IMR-90 (cell line): ENCODE data around the gene SEMA6A. TPM values are rescaled to one million over a fixed set of nuclear protein-coding genes. Genes with fewer than 3 reads are reported as not detected.

Experiments
- ATAC-seq: fragments of 200-7000 bp; cut with Tn5 transposase; 2 replicates; pipeline ENCODE4 v1.9.1; 2020; ENCODE audit warnings: low read depth, mild to moderate bottlenecking, moderate library complexity
- BruUV-seq: library from RNA; stranded (reverse); fragments of 400-500 nt; replicated peaks from 2 replicates; lab custom pipeline; 2021; lab: Mats Ljungman, UMichigan
- CTCF ChIA-PET: fragments of 300-600 bp; formaldehyde crosslinking; extraction: SDS; loops from one replicate; lab custom pipeline; 2021; ENCODE audit warnings: antibody characterized with exemption; lab: Yijun Ruan, JAX
- POLR2A ChIA-PET: fragments of 300-600 bp; sonication (Branson Sonifier 250); formaldehyde crosslinking; loops from one replicate; lab custom pipeline; 2022; ENCODE audit warnings: antibody characterized with exemption; ENCODE audit not compliant: unreplicated experiment; lab: Charles Lee
- DNase-seq: peaks from one replicate; pipeline ENCODE4 v3.0.0; 2013
- H2AFZ ChIP-seq: replicated peaks from 2 replicates; pipeline ENCODE3; 2013; ENCODE audit warnings: low read length, mild to moderate bottlenecking; ENCODE audit not compliant: poor library complexity
- H2AK5ac ChIP-seq: 2 replicates; pipeline ENCODE4 v1.6.1; 2013; ENCODE audit warnings: low read depth, low read length, inconsistent platforms
- H2AK9ac ChIP-seq: replicated peaks from 2 replicates; pipeline ENCODE3; 2013; ENCODE audit warnings: mild to moderate bottlenecking, low read depth, low read length, moderate library complexity; ENCODE audit not compliant: poor library complexity
- H2BK120ac ChIP-seq: 2 replicates; pipeline ENCODE4 v1.6.1; 2013; ENCODE audit warnings: low read depth, low read length, inconsistent platforms
- H2BK15ac ChIP-seq: 3 replicates; pipeline ENCODE4 v1.6.1; 2013; ENCODE audit warnings: low read depth, low read length, inconsistent platforms
- H2BK20ac ChIP-seq: 2 replicates; pipeline ENCODE4 v1.6.1; 2013; ENCODE audit warnings: low read depth, mild to moderate bottlenecking, inconsistent platforms, low read length, moderate library complexity
- H2BK5ac ChIP-seq: 2 replicates; pipeline ENCODE4 v1.6.1; 2013; ENCODE audit warnings: mild to moderate bottlenecking, low read depth, low read length, inconsistent platforms; ENCODE audit not compliant: poor library complexity, severe bottlenecking
- H3K14ac ChIP-seq: replicated peaks from 2 replicates; pipeline ENCODE4 v1.6.1; 2013; ENCODE audit warnings: low read depth, low read length, inconsistent platforms
- H3K18ac ChIP-seq: 2 replicates; pipeline ENCODE4 v1.6.1; 2013; ENCODE audit warnings: low read depth, low read length, control low read depth
- H3K23ac ChIP-seq: 2 replicates; pipeline ENCODE4 v1.6.1; 2013; ENCODE audit warnings: low read depth, low read length, inconsistent platforms
- H3K27ac ChIP-seq: 2 replicates; pipeline ENCODE4 v1.5.1; 2013; ENCODE audit warnings: mild to moderate bottlenecking, control low read depth, low read length; ENCODE audit not compliant: insufficient read depth
- H3K27me3 ChIP-seq: 2 replicates; pipeline ENCODE4 v1.6.1; 2013; ENCODE audit warnings: low read length; ENCODE audit not compliant: control insufficient read depth, insufficient read depth
- H3K36me3 ChIP-seq: 2 replicates; pipeline ENCODE4 v1.6.1; 2013; ENCODE audit warnings: low read length, mixed read lengths; ENCODE audit not compliant: control insufficient read depth, insufficient read depth
- H3K4ac ChIP-seq: 2 replicates; pipeline ENCODE4 v1.6.1; 2013; ENCODE audit warnings: low read depth, low read length, inconsistent platforms
- H3K4me1 ChIP-seq: 2 replicates; pipeline ENCODE4 v1.6.1; 2013; ENCODE audit warnings: low read length, mixed read lengths; ENCODE audit not compliant: control insufficient read depth, insufficient read depth
- H3K4me2 ChIP-seq: 2 replicates; pipeline ENCODE4 v1.6.1; 2013; ENCODE audit warnings: low read depth, mild to moderate bottlenecking, control low read depth, low read length, moderate library complexity
- H3K4me3 ChIP-seq: 2 replicates; pipeline ENCODE4 v1.5.1; 2013; ENCODE audit warnings: low read depth, mild to moderate bottlenecking, control low read depth, low read length, moderate library complexity; ENCODE audit not compliant: insufficient read depth
- H3K56ac ChIP-seq: 2 replicates; pipeline ENCODE4 v1.6.1; 2013; ENCODE audit warnings: low read length, inconsistent platforms; ENCODE audit not compliant: insufficient read depth; ENCODE audit errors: extremely low read depth
- H3K79me1 ChIP-seq, 2 experiments: 2 replicates each; pipeline ENCODE4 v1.6.1; 2013; ENCODE audit warnings: low read length in 2 of 2, inconsistent platforms in 1 of 2, low read depth in 1 of 2
- H3K9ac ChIP-seq: 2 replicates; pipeline ENCODE4 v1.6.1; 2013; ENCODE audit warnings: low read depth, low read length, control low read depth
- H3K9me1 ChIP-seq: 2 replicates; pipeline ENCODE4 v1.6.1; 2013; ENCODE audit warnings: low read length, inconsistent platforms; ENCODE audit not compliant: insufficient read depth
- H3K9me3 ChIP-seq: 2 replicates; pipeline ENCODE4 v1.6.1; 2013; ENCODE audit warnings: low read length; ENCODE audit not compliant: control insufficient read depth, insufficient read depth
- H4K20me1 ChIP-seq: 2 replicates; pipeline ENCODE4 v1.6.1; 2013; ENCODE audit warnings: low read length, inconsistent platforms; ENCODE audit not compliant: insufficient read depth
- H4K5ac ChIP-seq: 2 replicates; pipeline ENCODE4 v1.6.1; 2013; ENCODE audit warnings: mild to moderate bottlenecking, low read depth, low read length, control low read depth
- H4K8ac ChIP-seq, 2 experiments: 2 replicates each; pipeline ENCODE4 v1.6.1; 2013; ENCODE audit warnings: low read depth in 2 of 2, low read length in 2 of 2, control low read depth in 1 of 2, inconsistent platforms in 1 of 2
- H4K91ac ChIP-seq: 2 replicates; pipeline ENCODE4 v1.6.1; 2013; ENCODE audit warnings: low read depth, low read length, inconsistent platforms; ENCODE audit not compliant: insufficient read depth
- BHLHE40 ChIP-seq: fragments of 150-350 bp; IDR thresholded peaks from 2 replicates; pipeline ENCODE4 v1.6.1; 2016; ENCODE audit warnings: mild to moderate bottlenecking, low read depth, low read length
- CEBPB ChIP-seq: IDR thresholded peaks from 2 replicates; pipeline ENCODE4 v1.6.1; 2012; ENCODE audit warnings: low read depth, low read length, improper control_type of control experiment
- MAFK ChIP-seq: IDR thresholded peaks from 2 replicates; pipeline ENCODE4 v1.6.1; 2012; ENCODE audit warnings: low read depth, low read length, improper control_type of control experiment
- MAZ ChIP-seq: IDR thresholded peaks from 2 replicates; pipeline ENCODE4 v1.6.1; 2012; ENCODE audit warnings: low read depth, mild to moderate bottlenecking, low read length, improper control_type of control experiment, moderate library complexity, borderline replicate concordance
- NFE2L2 ChIP-seq: fragments of 150-350 bp; IDR thresholded peaks from 2 replicates; pipeline ENCODE4 v1.6.1; 2016; ENCODE audit warnings: low read depth, mild to moderate bottlenecking, low read length
- RFX5 ChIP-seq: IDR thresholded peaks from 2 replicates; pipeline ENCODE4 v1.8.0; 2012; ENCODE audit warnings: low read depth, mild to moderate bottlenecking, low read length, moderate library complexity
- SMC3 ChIP-seq: fragments of 150-350 bp; IDR thresholded peaks from 2 replicates; pipeline ENCODE4 v1.6.1; 2016; ENCODE audit warnings: low read depth, mild to moderate bottlenecking, antibody characterized with exemption, low read length, moderate library complexity
- WGBS, 2 experiments: methylation state at CpG; one replicate each; pipeline versions ENCODE4 v1.1.5 to v1.1.7; 2013; ENCODE audit warnings: missing lambda C conversion rate in 2 of 2; ENCODE audit not compliant: insufficient read length in 1 of 2; ENCODE audit errors: extremely low coverage in 2 of 2; 5-methylcytosine and 5-hydroxymethylcytosine counted together
- dilution Hi-C: fragments of 300-500 bp; cut with HindIII; formaldehyde crosslinking; loops from one replicate; pipeline ENCODE4 v1.14.3; 2018; ENCODE audit warnings: low sequenced_read_pairs; ENCODE audit not compliant: unreplicated experiment
- in situ Hi-C: fragments of 300-500 bp; cut with MboI; formaldehyde crosslinking; loops from 3 replicates; pipeline ENCODE4 v1.14.3; 2019; ENCODE audit warnings: low sequenced_read_pairs, inconsistent platforms, mixed read lengths
- intact Hi-C: fragments of 100-400 bp; cut with micrococcal nuclease; formaldehyde crosslinking; loops from 2 replicates; pipeline ENCODE4 v1.10.0; 2022
- polyA plus RNA-seq, 3 experiments: library from polyadenylated mRNA; depleted of rRNA; stranded (reverse); fragments of >200 nt; gene quantifications; 2 replicates each; pipeline ENCODE4 v1.2.3, GENCODE V29; 2012; ENCODE audit warnings: low replicate concordance in 1 of 3
- total RNA-seq: library from RNA; depleted of rRNA; stranded (reverse); fragments of >200 nt; gene quantifications from 2 replicates; pipeline ENCODE4 v1.2.3, GENCODE V29; 2012
- TF ChIP-seq, protein P1 (sequence below): conservative IDR thresholded peaks from 2 replicates; pipeline ENCODE4 v1.5.1; 2012; ENCODE audit warnings: mild to moderate bottlenecking, low read depth, low read length, improper control_type of control experiment
- TF ChIP-seq, protein P2 (sequence below): fragments of 150-350 bp; IDR thresholded peaks from 2 replicates; pipeline ENCODE4 v1.6.1; 2017; ENCODE audit warnings: mild to moderate bottlenecking, antibody characterized with exemption, low read length, low read depth

Gene SEMA6A
- total and polyA plus RNA-seq, 2 of the 4 experiments (the other 2 are of a cell fraction), result 0.27 to 0.36 TPM

DNA sequence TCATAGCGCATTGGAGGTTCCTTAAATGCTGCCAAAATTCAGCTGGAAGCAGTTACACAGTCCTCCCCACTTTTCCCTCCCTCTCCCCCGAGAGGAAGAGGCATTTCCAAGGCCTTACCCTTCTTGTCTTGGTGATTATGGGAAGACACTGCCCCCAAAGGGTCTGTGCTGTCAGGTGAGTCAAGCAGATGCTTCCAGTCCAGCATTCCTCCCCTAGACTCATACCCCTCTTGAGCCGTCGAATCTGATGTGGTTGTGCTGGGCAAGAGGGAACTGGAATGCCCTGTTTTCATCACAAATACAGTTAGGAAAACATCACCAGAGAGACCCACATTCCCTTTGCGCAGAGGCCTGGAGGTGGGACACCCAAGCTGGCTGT lies 107.2 kb downstream of the SEMA6A start:
- Histone ChIP-seq H2BK15ac (no peak overlapping the region), H2BK5ac (no peak overlapping the region), H2AK5ac (no peak overlapping the region), H2BK120ac (no peak overlapping the region), H3K23ac (no peak overlapping the region), H4K8ac (no peak overlapping the region), H3K56ac (no peak overlapping the region), H2BK20ac (no peak overlapping the region), H4K20me1 (no peaks in the 10 kb centered on the region), H3K4me1 (no peaks in the 10 kb centered on the region), H3K9me3 (no peaks in the 10 kb centered on the region), H3K79me1 (no peaks in the 10 kb centered on the region), H3K14ac (no peak overlapping the region), H3K4me3 (no peak overlapping the region), H4K91ac (no peak overlapping the region), H3K27me3 (no peaks in the 10 kb centered on the region), H4K5ac (no peak overlapping the region), H3K27ac (no peak overlapping the region), H3K36me3 (no peaks in the 10 kb centered on the region), H3K9ac (no peak overlapping the region), H3K9me1 (no peaks in the 10 kb centered on the region), H3K18ac (no peak overlapping the region), H2AFZ (no peak overlapping the region), H2AK9ac (no peak overlapping the region), H3K4me2 (no peak overlapping the region), H3K4ac (no peak overlapping the region)
- TF ChIP-seq, protein P1, sequence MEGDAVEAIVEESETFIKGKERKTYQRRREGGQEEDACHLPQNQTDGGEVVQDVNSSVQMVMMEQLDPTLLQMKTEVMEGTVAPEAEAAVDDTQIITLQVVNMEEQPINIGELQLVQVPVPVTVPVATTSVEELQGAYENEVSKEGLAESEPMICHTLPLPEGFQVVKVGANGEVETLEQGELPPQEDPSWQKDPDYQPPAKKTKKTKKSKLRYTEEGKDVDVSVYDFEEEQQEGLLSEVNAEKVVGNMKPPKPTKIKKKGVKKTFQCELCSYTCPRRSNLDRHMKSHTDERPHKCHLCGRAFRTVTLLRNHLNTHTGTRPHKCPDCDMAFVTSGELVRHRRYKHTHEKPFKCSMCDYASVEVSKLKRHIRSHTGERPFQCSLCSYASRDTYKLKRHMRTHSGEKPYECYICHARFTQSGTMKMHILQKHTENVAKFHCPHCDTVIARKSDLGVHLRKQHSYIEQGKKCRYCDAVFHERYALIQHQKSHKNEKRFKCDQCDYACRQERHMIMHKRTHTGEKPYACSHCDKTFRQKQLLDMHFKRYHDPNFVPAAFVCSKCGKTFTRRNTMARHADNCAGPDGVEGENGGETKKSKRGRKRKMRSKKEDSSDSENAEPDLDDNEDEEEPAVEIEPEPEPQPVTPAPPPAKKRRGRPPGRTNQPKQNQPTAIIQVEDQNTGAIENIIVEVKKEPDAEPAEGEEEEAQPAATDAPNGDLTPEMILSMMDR, result no peak
- TF ChIP-seq, protein P2, sequence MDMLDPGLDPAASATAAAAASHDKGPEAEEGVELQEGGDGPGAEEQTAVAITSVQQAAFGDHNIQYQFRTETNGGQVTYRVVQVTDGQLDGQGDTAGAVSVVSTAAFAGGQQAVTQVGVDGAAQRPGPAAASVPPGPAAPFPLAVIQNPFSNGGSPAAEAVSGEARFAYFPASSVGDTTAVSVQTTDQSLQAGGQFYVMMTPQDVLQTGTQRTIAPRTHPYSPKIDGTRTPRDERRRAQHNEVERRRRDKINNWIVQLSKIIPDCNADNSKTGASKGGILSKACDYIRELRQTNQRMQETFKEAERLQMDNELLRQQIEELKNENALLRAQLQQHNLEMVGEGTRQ, result no peak
- TF ChIP-seq BHLHE40 (no peak), RFX5 (no peak), MAFK (no peak), MAZ (no peak), SMC3 (no peak), CEBPB (no peak), NFE2L2 (no peak)
- dilution Hi-C loops (no loop called here), in situ Hi-C loops (no loop called here), intact Hi-C loops (no loop called here)
- no peak for DNase-seq
- ChIA-PET POLR2A (no interaction called here), CTCF (no interaction called here)
- BruUV-seq, result no TSS peak
- no peak for ATAC-seq
- WGBS, 2 experiments, result no CpG with 5 or more reads among the region's 5 CpGs
